IMR-90 (cell line): ENCODE data around the gene BSND. TPM values are rescaled to one million over a fixed set of nuclear protein-coding genes. Genes with fewer than 3 reads are reported as not detected.
A peak's percentile ranks its signal among the peaks of the same experiment; 100 is the strongest.

ENCODE experiments used
- ATAC-seq: fragments of 200-7000 bp; cut with Tn5 transposase; 2 replicates; pipeline ENCODE4 v1.9.1; 2020; ENCODE audit warnings: low read depth, mild to moderate bottlenecking, moderate library complexity
- BruUV-seq: library from RNA; stranded (reverse); fragments of 400-500 nt; replicated peaks from 2 replicates; lab custom pipeline; 2021; lab: Mats Ljungman, UMichigan
- CTCF ChIA-PET: fragments of 300-600 bp; formaldehyde crosslinking; extraction: SDS; loops from one replicate; lab custom pipeline; 2021; ENCODE audit warnings: antibody characterized with exemption; lab: Yijun Ruan, JAX
- POLR2A ChIA-PET: fragments of 300-600 bp; sonication (Branson Sonifier 250); formaldehyde crosslinking; loops from one replicate; lab custom pipeline; 2022; ENCODE audit warnings: antibody characterized with exemption; ENCODE audit not compliant: unreplicated experiment; lab: Charles Lee
- DNase-seq: peaks from one replicate; pipeline ENCODE4 v3.0.0; 2013
- H2AFZ ChIP-seq: replicated peaks from 2 replicates; pipeline ENCODE3; 2013; ENCODE audit warnings: low read length, mild to moderate bottlenecking; ENCODE audit not compliant: poor library complexity
- H2AK5ac ChIP-seq: 2 replicates; pipeline ENCODE4 v1.6.1; 2013; ENCODE audit warnings: low read depth, low read length, inconsistent platforms
- H2AK9ac ChIP-seq: replicated peaks from 2 replicates; pipeline ENCODE3; 2013; ENCODE audit warnings: mild to moderate bottlenecking, low read depth, low read length, moderate library complexity; ENCODE audit not compliant: poor library complexity
- H2BK120ac ChIP-seq: 2 replicates; pipeline ENCODE4 v1.6.1; 2013; ENCODE audit warnings: low read depth, low read length, inconsistent platforms
- H2BK15ac ChIP-seq: 3 replicates; pipeline ENCODE4 v1.6.1; 2013; ENCODE audit warnings: low read depth, low read length, inconsistent platforms
- H2BK20ac ChIP-seq: 2 replicates; pipeline ENCODE4 v1.6.1; 2013; ENCODE audit warnings: low read depth, mild to moderate bottlenecking, inconsistent platforms, low read length, moderate library complexity
- H2BK5ac ChIP-seq: 2 replicates; pipeline ENCODE4 v1.6.1; 2013; ENCODE audit warnings: mild to moderate bottlenecking, low read depth, low read length, inconsistent platforms; ENCODE audit not compliant: poor library complexity, severe bottlenecking
- H3K14ac ChIP-seq: replicated peaks from 2 replicates; pipeline ENCODE4 v1.6.1; 2013; ENCODE audit warnings: low read depth, low read length, inconsistent platforms
- H3K18ac ChIP-seq: 2 replicates; pipeline ENCODE4 v1.6.1; 2013; ENCODE audit warnings: low read depth, low read length, control low read depth
- H3K23ac ChIP-seq: 2 replicates; pipeline ENCODE4 v1.6.1; 2013; ENCODE audit warnings: low read depth, low read length, inconsistent platforms
- H3K27ac ChIP-seq: 2 replicates; pipeline ENCODE4 v1.5.1; 2013; ENCODE audit warnings: mild to moderate bottlenecking, control low read depth, low read length; ENCODE audit not compliant: insufficient read depth
- H3K27me3 ChIP-seq: 2 replicates; pipeline ENCODE4 v1.6.1; 2013; ENCODE audit warnings: low read length; ENCODE audit not compliant: control insufficient read depth, insufficient read depth
- H3K36me3 ChIP-seq: 2 replicates; pipeline ENCODE4 v1.6.1; 2013; ENCODE audit warnings: low read length, mixed read lengths; ENCODE audit not compliant: control insufficient read depth, insufficient read depth
- H3K4ac ChIP-seq: 2 replicates; pipeline ENCODE4 v1.6.1; 2013; ENCODE audit warnings: low read depth, low read length, inconsistent platforms
- H3K4me1 ChIP-seq: 2 replicates; pipeline ENCODE4 v1.6.1; 2013; ENCODE audit warnings: low read length, mixed read lengths; ENCODE audit not compliant: control insufficient read depth, insufficient read depth
- H3K4me2 ChIP-seq: 2 replicates; pipeline ENCODE4 v1.6.1; 2013; ENCODE audit warnings: low read depth, mild to moderate bottlenecking, control low read depth, low read length, moderate library complexity
- H3K4me3 ChIP-seq: 2 replicates; pipeline ENCODE4 v1.5.1; 2013; ENCODE audit warnings: low read depth, mild to moderate bottlenecking, control low read depth, low read length, moderate library complexity; ENCODE audit not compliant: insufficient read depth
- H3K56ac ChIP-seq: 2 replicates; pipeline ENCODE4 v1.6.1; 2013; ENCODE audit warnings: low read length, inconsistent platforms; ENCODE audit not compliant: insufficient read depth; ENCODE audit errors: extremely low read depth
- H3K79me1 ChIP-seq, 2 experiments: 2 replicates each; pipeline ENCODE4 v1.6.1; 2013; ENCODE audit warnings: low read length in 2 of 2, inconsistent platforms in 1 of 2, low read depth in 1 of 2
- H3K9ac ChIP-seq: 2 replicates; pipeline ENCODE4 v1.6.1; 2013; ENCODE audit warnings: low read depth, low read length, control low read depth
- H3K9me1 ChIP-seq: 2 replicates; pipeline ENCODE4 v1.6.1; 2013; ENCODE audit warnings: low read length, inconsistent platforms; ENCODE audit not compliant: insufficient read depth
- H3K9me3 ChIP-seq: 2 replicates; pipeline ENCODE4 v1.6.1; 2013; ENCODE audit warnings: low read length; ENCODE audit not compliant: control insufficient read depth, insufficient read depth
- H4K20me1 ChIP-seq: 2 replicates; pipeline ENCODE4 v1.6.1; 2013; ENCODE audit warnings: low read length, inconsistent platforms; ENCODE audit not compliant: insufficient read depth
- H4K5ac ChIP-seq: 2 replicates; pipeline ENCODE4 v1.6.1; 2013; ENCODE audit warnings: mild to moderate bottlenecking, low read depth, low read length, control low read depth
- H4K8ac ChIP-seq, 2 experiments: 2 replicates each; pipeline ENCODE4 v1.6.1; 2013; ENCODE audit warnings: low read depth in 2 of 2, low read length in 2 of 2, control low read depth in 1 of 2, inconsistent platforms in 1 of 2
- H4K91ac ChIP-seq: 2 replicates; pipeline ENCODE4 v1.6.1; 2013; ENCODE audit warnings: low read depth, low read length, inconsistent platforms; ENCODE audit not compliant: insufficient read depth
- CEBPB ChIP-seq: IDR thresholded peaks from 2 replicates; pipeline ENCODE4 v1.6.1; 2012; ENCODE audit warnings: low read depth, low read length, improper control_type of control experiment
- FOS ChIP-seq: fragments of 150-350 bp; IDR thresholded peaks from 2 replicates; pipeline ENCODE4 v1.6.1; 2016; ENCODE audit warnings: low read depth, low read length
- MAFK ChIP-seq: IDR thresholded peaks from 2 replicates; pipeline ENCODE4 v1.6.1; 2012; ENCODE audit warnings: low read depth, low read length, improper control_type of control experiment
- MXI1 ChIP-seq: IDR thresholded peaks from 2 replicates; pipeline ENCODE4 v1.6.1; 2012; ENCODE audit warnings: low read depth, mild to moderate bottlenecking, low read length, moderate library complexity, borderline replicate concordance
- NFE2L2 ChIP-seq: fragments of 150-350 bp; IDR thresholded peaks from 2 replicates; pipeline ENCODE4 v1.6.1; 2016; ENCODE audit warnings: low read depth, mild to moderate bottlenecking, low read length
- RAD21 ChIP-seq: IDR thresholded peaks from 2 replicates; pipeline ENCODE4 v1.6.1; 2012; ENCODE audit warnings: low read length, improper control_type of control experiment
- RCOR1 ChIP-seq: IDR thresholded peaks from 2 replicates; pipeline ENCODE4 v1.6.1; 2012; ENCODE audit warnings: mild to moderate bottlenecking, low read length, improper control_type of control experiment; ENCODE audit not compliant: insufficient replicate concordance
- SMC3 ChIP-seq: fragments of 150-350 bp; IDR thresholded peaks from 2 replicates; pipeline ENCODE4 v1.6.1; 2016; ENCODE audit warnings: low read depth, mild to moderate bottlenecking, antibody characterized with exemption, low read length, moderate library complexity
- WGBS, 2 experiments: methylation state at CpG; one replicate each; pipeline versions ENCODE4 v1.1.5 to v1.1.7; 2013; ENCODE audit warnings: missing lambda C conversion rate in 2 of 2; ENCODE audit not compliant: insufficient read length in 1 of 2; ENCODE audit errors: extremely low coverage in 2 of 2; 5-methylcytosine and 5-hydroxymethylcytosine counted together
- dilution Hi-C: fragments of 300-500 bp; cut with HindIII; formaldehyde crosslinking; loops from one replicate; pipeline ENCODE4 v1.14.3; 2018; ENCODE audit warnings: low sequenced_read_pairs; ENCODE audit not compliant: unreplicated experiment
- in situ Hi-C: fragments of 300-500 bp; cut with MboI; formaldehyde crosslinking; loops from 3 replicates; pipeline ENCODE4 v1.14.3; 2019; ENCODE audit warnings: low sequenced_read_pairs, inconsistent platforms, mixed read lengths
- intact Hi-C: fragments of 100-400 bp; cut with micrococcal nuclease; formaldehyde crosslinking; loops from 2 replicates; pipeline ENCODE4 v1.10.0; 2022
- polyA plus RNA-seq, 3 experiments: library from polyadenylated mRNA; depleted of rRNA; stranded (reverse); fragments of >200 nt; gene quantifications; 2 replicates each; pipeline ENCODE4 v1.2.3, GENCODE V29; 2012; ENCODE audit warnings: low replicate concordance in 1 of 3
- total RNA-seq: library from RNA; depleted of rRNA; stranded (reverse); fragments of >200 nt; gene quantifications from 2 replicates; pipeline ENCODE4 v1.2.3, GENCODE V29; 2012
- TF ChIP-seq, protein P1 (sequence below): fragments of 150-350 bp; IDR thresholded peaks from 2 replicates; pipeline ENCODE4 v1.6.1; 2016; ENCODE audit warnings: low read depth, mild to moderate bottlenecking, low read length, moderate library complexity, borderline replicate concordance
- TF ChIP-seq, protein P2 (sequence below): conservative IDR thresholded peaks from 2 replicates; pipeline ENCODE4 v1.5.1; 2012; ENCODE audit warnings: mild to moderate bottlenecking, low read depth, low read length, improper control_type of control experiment

BSND gene
- total and polyA plus RNA-seq, 2 of the 4 experiments (the other 2 are of a cell fraction): not detected

DNA sequence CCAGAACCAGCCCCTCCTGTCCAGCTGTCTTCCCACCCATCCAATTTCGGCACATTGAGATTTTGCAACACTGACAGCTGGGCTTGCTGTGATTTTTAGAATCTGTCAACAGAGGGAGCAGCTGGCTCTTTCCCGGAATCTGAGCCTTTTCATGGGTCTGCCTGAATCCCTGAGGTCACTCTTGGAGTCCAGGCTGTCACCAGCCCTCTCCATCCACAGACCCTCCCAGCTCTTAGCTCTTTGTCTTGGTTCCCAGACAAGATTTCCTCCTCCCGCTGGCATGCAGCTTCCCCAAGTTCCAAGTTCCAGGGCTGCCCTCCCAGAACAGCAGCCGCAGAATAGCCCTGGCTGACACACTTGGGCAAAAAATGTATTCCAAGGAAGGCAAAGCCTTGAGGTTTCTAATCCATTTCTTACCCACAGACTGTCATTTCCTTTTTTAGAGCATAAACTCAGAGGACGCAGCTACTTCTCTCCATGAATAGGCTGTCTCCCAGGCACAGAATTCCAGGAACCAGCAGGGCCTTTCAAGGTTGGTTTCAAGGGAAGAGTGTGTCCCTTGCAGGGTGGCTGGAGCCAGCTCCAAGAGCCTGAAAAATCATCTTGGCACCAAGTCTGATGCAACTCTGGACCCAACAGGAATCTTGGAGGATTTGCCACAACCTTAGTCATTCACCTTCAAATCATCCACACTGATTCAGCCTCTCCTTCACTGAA is 25.4 kb upstream of the BSND start:
- Histone ChIP-seq H3K4me3 (no peak overlapping the region), H2BK20ac (peak overlapping the region; percentile 29; the same call in 1 of the 2 replicates), H3K27me3 (peaks cover 23% of the 10 kb centered on the region), H3K79me1 (no peaks in the 10 kb centered on the region), H2AFZ (peak overlapping the region; percentile 69), H3K4ac (no peak overlapping the region), H3K36me3 (no peaks in the 10 kb centered on the region), H2BK5ac (no peak overlapping the region), H3K23ac (no peak overlapping the region), H3K4me2 (no peak overlapping the region), H2AK5ac (no peak overlapping the region), H4K91ac (no peak overlapping the region), H3K56ac (no peak overlapping the region), H3K9me1 (peaks cover 5% of the 10 kb centered on the region; the same call in 1 of the 2 replicates), H3K4me1 (peaks cover 2% of the 10 kb centered on the region), H3K9ac (no peak overlapping the region), H4K5ac (no peak overlapping the region), H3K27ac (no peak overlapping the region), H4K20me1 (no peaks in the 10 kb centered on the region), H2AK9ac (peak overlapping the region; percentile 31), H3K14ac (no peak overlapping the region), H3K18ac (no peak overlapping the region), H2BK120ac (no peak overlapping the region), H2BK15ac (0 out of 3 replicates have a peak overlapping the region, but pooled peaks have one; percentile 38), H4K8ac (no peak overlapping the region), H3K9me3 (no peaks in the 10 kb centered on the region)
- ATAC-seq: peak; percentile 82
- DNase-seq: peak; percentile 21
- intact Hi-C loops: no loop called here
- in situ Hi-C loops: no loop called here
- dilution Hi-C loops: no loop called here
- TF ChIP-seq NFE2L2 (no peak), RAD21 (peak; percentile 18; the same call in 1 of the 2 replicates), CEBPB (peak; percentile 61; the same call in 1 of the 2 replicates), RCOR1 (no peak), MXI1 (no peak), SMC3 (no peak), MAFK (no peak), FOS (no peak)
- TF ChIP-seq, protein P1, sequence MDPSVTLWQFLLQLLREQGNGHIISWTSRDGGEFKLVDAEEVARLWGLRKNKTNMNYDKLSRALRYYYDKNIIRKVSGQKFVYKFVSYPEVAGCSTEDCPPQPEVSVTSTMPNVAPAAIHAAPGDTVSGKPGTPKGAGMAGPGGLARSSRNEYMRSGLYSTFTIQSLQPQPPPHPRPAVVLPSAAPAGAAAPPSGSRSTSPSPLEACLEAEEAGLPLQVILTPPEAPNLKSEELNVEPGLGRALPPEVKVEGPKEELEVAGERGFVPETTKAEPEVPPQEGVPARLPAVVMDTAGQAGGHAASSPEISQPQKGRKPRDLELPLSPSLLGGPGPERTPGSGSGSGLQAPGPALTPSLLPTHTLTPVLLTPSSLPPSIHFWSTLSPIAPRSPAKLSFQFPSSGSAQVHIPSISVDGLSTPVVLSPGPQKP: no peak
- TF ChIP-seq, protein P2, sequence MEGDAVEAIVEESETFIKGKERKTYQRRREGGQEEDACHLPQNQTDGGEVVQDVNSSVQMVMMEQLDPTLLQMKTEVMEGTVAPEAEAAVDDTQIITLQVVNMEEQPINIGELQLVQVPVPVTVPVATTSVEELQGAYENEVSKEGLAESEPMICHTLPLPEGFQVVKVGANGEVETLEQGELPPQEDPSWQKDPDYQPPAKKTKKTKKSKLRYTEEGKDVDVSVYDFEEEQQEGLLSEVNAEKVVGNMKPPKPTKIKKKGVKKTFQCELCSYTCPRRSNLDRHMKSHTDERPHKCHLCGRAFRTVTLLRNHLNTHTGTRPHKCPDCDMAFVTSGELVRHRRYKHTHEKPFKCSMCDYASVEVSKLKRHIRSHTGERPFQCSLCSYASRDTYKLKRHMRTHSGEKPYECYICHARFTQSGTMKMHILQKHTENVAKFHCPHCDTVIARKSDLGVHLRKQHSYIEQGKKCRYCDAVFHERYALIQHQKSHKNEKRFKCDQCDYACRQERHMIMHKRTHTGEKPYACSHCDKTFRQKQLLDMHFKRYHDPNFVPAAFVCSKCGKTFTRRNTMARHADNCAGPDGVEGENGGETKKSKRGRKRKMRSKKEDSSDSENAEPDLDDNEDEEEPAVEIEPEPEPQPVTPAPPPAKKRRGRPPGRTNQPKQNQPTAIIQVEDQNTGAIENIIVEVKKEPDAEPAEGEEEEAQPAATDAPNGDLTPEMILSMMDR: peak; percentile 45
- no TSS peak for BruUV-seq
- ChIA-PET POLR2A (no interaction called here), CTCF (interaction anchor here (0.6 to 1.5 kb wide), 9 partner anchors 10 to 49 kb away, joined by 3 to 6 read pairs (median 3); no protein-coding TSS in a partner anchor)
- 10% methylated on average over 2 of the region's 5 CpGs; no CpG with 5 or more reads in 1 of the 2 experiments for WGBS, 2 experiments
